Stimulated activated naive CD8-positive, alpha-beta T cell treated with anti-CD3 and anti-CD28 coated beads, Interleukin-15, amount 100 ng/mL, for 72 hours (primary cell): ENCODE data around the gene TMEM170B.

ENCODE experiments used
- ATAC-seq: fragments of 150-1000 bp; cut with Tn5 transposase; 2 replicates; pipeline ENCODE4 v1.10.0; 2021; ENCODE audit warnings: mild to moderate bottlenecking, moderate library complexity
- DNase-seq, 2 donors: peaks; one replicate each; pipeline ENCODE4 v3.0.0; 2021 to 2022
- H3K27ac Mint-ChIP-seq, 2 donors: one replicate each; pipeline ENCODE4 v1.8.0; 2022; ENCODE audit warnings: mild to moderate bottlenecking in 2 of 2, mixed read lengths in 2 of 2, moderate library complexity in 2 of 2
- H3K27me3 Mint-ChIP-seq: one replicate; pipeline ENCODE4 v1.8.0; 2022; ENCODE audit warnings: mixed read lengths
- H3K4me1 Mint-ChIP-seq: one replicate; pipeline ENCODE4 v1.8.0; 2022; ENCODE audit warnings: mild to moderate bottlenecking, mixed read lengths
- H3K4me3 Mint-ChIP-seq, 2 donors: one replicate each; pipeline ENCODE4 v1.8.0; 2022; ENCODE audit warnings: mild to moderate bottlenecking in 2 of 2, mixed read lengths in 2 of 2, moderate library complexity in 1 of 2
- H3K9me3 Mint-ChIP-seq, 2 donors: one replicate each; pipeline ENCODE4 v1.8.0; 2022; ENCODE audit warnings: mixed read lengths in 2 of 2

Gene TMEM170B

DNA sequence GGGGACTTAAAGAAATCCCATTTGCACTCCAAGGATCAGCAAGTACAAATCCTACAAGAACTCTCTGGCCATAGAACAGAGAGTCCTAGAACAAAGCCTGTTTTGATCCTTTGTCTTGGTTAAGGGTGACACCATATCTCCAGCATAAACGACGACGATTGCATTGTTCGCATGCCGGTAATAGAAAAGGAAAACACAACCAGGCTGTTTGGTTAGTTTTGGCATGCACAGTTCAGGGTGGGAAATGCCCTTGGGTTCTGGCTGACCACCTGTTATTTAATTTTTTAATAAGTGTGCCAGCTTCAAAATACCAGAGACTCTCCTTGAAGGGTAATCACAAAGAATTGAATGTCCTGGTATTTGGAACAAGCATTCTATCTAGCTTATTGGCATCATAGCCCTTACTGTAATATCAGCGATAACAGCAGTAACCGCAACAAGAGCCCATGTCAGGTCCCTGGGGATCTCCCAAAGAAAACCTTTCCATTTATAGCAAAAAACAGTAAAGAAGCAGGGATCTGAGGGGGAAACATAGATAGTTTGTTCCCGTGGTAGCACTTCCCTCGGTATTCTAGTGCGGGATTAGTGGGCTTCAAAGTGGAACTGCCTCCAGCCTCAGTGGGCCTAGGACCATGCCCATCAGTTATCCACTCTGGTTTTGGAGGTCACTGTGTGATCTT, 77.1 kb downstream of the TMEM170B start:
- ATAC-seq, result no peak
- no peak for DNase-seq

DNA sequence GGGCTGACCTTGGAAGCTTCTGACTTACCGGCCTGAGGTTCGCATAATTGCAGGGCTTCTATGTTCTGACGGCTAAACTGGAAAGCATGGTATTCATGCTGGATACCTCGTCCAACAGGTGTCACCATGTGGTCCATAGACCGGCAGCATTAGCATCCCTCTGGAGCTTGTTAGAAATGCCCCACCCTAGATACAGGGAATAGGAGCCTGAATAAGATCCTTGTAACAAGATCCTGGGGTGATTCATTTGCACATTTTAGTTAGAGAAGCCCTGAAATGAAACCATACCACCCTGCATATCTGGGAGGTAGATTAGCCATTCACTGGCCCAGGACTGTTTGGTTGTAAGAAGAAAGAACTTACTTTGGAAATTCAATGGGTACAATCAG, 77.7 kb downstream of the TMEM170B start:
- Mint-ChIP-seq H3K27ac (no peak overlapping the region), H3K9me3 (no peaks in the 10 kb centered on the region), H3K4me1 (no peaks in the 10 kb centered on the region), H3K4me3 (no peak overlapping the region), H3K27me3 (no peaks in the 10 kb centered on the region)
- ATAC-seq (no peak), DNase-seq (no peak)

More for the DNA sequence above, 77.1 kb downstream of the TMEM170B start:
- Mint-ChIP-seq H3K27me3 (no peaks in the 10 kb centered on the region), H3K4me3 (no peak overlapping the region), H3K27ac (no peak overlapping the region), H3K4me1 (no peaks in the 10 kb centered on the region), H3K9me3 (no peaks in the 10 kb centered on the region)

DNA sequence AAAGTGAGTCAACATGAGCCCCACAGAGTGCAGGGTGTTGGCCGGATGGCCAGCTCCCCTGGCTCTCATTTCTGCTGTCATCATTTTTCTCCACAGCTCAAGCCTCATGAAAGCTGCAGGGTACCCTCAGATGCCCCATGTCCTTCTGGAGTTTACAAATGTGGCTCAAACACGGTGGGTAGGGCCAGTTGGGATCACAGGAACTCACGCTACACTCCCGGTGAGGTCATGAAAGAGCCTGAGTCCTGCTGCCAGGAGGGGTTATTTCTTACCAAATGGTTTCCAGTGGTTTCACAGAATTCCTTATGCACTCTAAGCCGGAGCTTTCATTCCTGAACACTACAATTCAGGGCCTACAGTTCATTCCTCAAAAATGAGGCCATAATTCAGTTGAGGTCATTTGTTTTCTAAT, 78.7 kb downstream of the TMEM170B start:
- Mint-ChIP-seq H3K27me3 (no peaks in the 10 kb centered on the region), H3K9me3 (no peaks in the 10 kb centered on the region), H3K27ac (no peak overlapping the region), H3K4me1 (no peaks in the 10 kb centered on the region), H3K4me3 (no peak overlapping the region)
- DNase-seq (no peak), ATAC-seq (no peak)

DNA sequence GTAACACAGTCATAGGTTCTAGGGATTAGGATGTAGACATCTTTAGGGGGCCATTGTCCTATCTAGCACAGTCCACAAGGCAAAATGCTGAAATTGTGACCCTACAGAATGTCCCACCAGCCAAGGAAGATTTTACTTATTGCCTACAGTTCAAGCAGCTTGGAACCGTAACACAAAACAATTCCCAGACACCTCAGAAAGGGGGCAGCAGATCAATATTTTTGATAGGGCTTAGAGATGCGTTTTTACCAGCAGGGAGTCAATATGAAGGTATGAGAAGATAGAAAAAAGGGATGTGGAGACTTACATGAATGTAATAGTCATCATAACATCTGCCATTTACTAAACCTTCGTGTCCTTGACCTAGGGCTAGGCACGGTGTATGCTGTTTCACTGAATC, 81.0 kb downstream of the TMEM170B start:
- ATAC-seq, result no peak
- Mint-ChIP-seq H3K27ac (no peak overlapping the region), H3K4me1 (no peaks in the 10 kb centered on the region), H3K9me3 (no peaks in the 10 kb centered on the region), H3K4me3 (no peak overlapping the region), H3K27me3 (no peaks in the 10 kb centered on the region)
- DNase-seq, result no peak

DNA sequence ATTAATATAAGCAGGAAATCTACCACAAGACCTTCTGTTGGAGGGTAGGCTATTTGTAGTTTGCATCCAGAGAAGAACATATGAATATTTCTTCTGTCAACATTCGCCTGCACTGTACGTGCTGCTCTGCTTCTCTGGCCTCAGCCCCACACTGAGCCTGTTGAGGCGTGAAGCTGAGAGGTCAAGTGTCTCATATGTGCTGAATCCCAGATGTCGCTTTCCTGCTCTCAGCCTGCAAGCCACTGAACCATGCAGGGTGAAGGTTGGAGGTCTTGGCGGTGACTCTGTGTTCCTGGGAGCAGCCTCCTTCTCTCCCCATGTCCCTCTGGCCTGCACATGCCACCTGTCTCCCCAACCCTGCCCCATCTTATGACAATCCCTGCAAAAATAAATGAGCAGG, 83.6 kb downstream of the TMEM170B start:
- no peak overlapping the region for H3K4me3 Mint-ChIP-seq
- no peaks in the 10 kb centered on the region for H3K4me1 Mint-ChIP-seq
- no peaks in the 10 kb centered on the region for H3K27me3 Mint-ChIP-seq
- no peaks in the 10 kb centered on the region for H3K9me3 Mint-ChIP-seq
- DNase-seq (no peak), ATAC-seq (no peak)
- H3K27ac Mint-ChIP-seq, result peak overlapping the region in 1 of 2 donors; percentile 77

DNA sequence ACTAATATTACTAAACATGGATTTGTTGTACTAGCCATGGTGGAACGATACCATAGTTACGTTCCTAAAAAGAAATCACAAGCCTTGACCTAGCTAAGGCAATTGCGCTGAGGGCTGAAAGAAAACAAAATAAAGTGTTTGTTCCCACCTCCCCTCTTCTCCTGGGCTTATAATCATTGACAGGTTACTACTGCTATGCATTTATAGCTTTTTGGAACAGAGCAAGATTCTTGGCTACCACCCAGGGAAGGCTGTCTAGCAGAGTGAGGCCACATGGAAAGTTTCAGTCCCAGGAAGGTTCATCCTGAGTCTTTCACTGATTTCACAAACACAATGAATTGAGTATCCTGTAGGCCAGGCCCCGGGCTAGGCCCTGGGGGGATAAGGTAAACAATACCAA, 84.6 kb downstream of the TMEM170B start:
- Mint-ChIP-seq H3K27me3 (no peaks in the 10 kb centered on the region), H3K4me3 (no peak overlapping the region), H3K4me1 (no peaks in the 10 kb centered on the region), H3K27ac (no peak overlapping the region), H3K9me3 (no peaks in the 10 kb centered on the region)
- ATAC-seq, result no peak
- no peak for DNase-seq

DNA sequence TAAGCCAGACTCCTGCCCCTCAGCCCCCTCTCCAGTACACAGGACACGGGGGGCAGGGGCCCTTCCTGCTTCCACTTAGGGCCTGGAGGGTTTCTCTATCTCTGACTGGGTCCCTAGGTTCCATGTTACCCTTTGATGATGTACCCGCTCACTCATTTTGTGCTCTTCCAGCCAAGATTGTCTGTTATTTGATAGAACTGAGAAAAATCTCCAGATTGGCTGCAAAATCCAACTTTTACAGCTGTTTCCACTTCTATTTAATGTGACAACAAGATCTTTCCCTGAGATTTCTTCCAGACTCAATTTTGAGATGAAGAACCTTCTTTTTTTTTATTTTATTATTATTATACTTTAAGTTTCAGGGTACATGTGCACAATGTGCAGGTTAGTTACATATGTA, 85.7 kb downstream of the TMEM170B start:
- no peak for DNase-seq
- Mint-ChIP-seq H3K4me1 (no peaks in the 10 kb centered on the region), H3K4me3 (no peak overlapping the region), H3K9me3 (no peaks in the 10 kb centered on the region), H3K27me3 (peaks cover 5% of the 10 kb centered on the region), H3K27ac (no peak overlapping the region)
- ATAC-seq, result no peak

DNA sequence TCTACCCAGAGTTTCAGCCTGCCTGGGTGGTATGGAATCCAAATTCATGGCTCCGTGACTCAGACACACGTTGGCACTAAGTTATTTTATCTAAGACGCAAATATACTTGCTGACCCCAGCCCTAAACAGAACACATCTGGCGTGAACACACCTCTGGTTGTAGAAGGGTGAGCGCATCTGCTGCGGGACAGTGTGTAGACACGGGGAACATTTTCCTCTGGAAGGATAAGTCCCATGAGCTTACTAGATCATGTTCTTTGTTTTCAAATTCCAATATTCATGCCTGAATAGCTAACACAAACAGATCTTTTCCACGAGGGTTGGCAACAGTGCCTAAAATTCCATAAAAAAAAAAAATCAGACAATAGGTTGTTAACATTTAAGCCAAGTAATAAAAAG, 87.8 kb downstream of the TMEM170B start:
- no peak overlapping the region for H3K27ac Mint-ChIP-seq
- no peaks in the 10 kb centered on the region for H3K4me1 Mint-ChIP-seq
- H3K27me3 Mint-ChIP-seq, result peaks cover 11% of the 10 kb centered on the region
- ATAC-seq, result no peak
- H3K4me3 Mint-ChIP-seq, result no peak overlapping the region
- no peaks in the 10 kb centered on the region for H3K9me3 Mint-ChIP-seq
- no peak for DNase-seq

DNA sequence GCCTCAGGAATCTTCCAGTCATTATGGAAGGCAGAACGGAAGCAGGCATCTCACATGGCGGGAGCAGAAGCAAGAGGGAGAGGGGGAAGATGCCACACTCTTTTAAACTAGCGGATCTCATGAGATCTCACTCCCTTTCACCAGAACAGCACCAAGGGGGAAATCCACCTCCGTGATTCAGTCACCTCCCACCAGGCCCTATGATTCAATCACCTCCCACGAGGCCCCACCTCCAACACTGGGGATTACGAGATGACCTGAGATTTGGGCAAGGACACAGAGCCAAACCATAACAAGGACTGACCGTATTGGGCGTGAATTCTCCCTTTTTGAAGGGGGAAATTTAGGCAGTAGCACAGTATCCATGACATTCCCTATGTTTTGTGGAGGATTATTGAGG, 88.8 kb downstream of the TMEM170B start:
- no peak for ATAC-seq
- H3K9me3 Mint-ChIP-seq, result no peaks in the 10 kb centered on the region
- DNase-seq, result no peak
- H3K27me3 Mint-ChIP-seq, result peaks cover 15% of the 10 kb centered on the region
- no peaks in the 10 kb centered on the region for H3K4me1 Mint-ChIP-seq
- no peak overlapping the region for H3K4me3 Mint-ChIP-seq
- no peak overlapping the region for H3K27ac Mint-ChIP-seq

DNA sequence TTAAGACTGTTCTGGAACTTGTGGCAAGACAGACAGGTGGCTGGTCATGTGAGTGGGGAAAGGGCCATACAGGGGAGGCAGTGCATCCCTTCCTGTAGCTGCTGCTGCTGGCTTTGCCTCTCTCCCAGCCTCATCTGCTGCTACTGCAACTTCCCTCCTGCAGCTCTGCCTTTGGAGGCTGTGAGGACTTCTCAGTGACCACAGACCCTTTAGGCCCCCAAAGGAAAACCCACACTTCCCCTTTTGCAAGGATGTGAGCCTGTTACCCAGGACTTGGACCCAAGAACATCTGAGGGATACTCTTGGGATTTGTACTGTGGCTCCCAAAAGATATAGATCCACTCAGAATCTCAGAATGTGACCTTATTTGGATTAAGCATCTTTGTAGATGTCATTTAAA, 91.0 kb downstream of the TMEM170B start:
- H3K4me1 Mint-ChIP-seq, result no peaks in the 10 kb centered on the region
- ATAC-seq (no peak), DNase-seq (no peak)
- no peak overlapping the region for H3K27ac Mint-ChIP-seq
- H3K27me3 Mint-ChIP-seq, result peaks cover 15% of the 10 kb centered on the region
- H3K4me3 Mint-ChIP-seq, result no peak overlapping the region
- H3K9me3 Mint-ChIP-seq, result no peaks in the 10 kb centered on the region

DNA sequence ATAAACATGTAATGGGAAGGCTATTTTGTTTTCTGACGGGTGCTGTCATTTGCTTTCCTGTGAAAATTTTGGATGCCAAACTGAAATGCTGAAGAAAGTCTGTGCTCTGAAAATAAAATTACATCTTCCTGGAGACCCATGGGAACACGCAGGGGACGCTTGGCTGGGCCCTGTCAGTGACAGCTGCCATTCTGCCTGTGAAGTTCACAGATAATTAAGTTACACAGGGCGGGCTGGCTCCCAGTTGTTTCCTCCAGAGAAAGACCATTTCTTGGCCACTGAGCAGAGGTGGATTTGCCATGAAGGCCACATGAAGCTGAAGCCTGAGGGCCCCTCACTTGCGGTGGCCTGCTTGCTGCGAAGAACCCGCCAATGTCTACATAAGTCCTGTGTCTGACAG, 93.5 kb downstream of the TMEM170B start:
- Mint-ChIP-seq H3K9me3 (no peaks in the 10 kb centered on the region), H3K4me3 (no peak overlapping the region), H3K27ac (no peak overlapping the region), H3K27me3 (peaks cover 15% of the 10 kb centered on the region), H3K4me1 (no peaks in the 10 kb centered on the region)
- DNase-seq (no peak), ATAC-seq (no peak)

DNA sequence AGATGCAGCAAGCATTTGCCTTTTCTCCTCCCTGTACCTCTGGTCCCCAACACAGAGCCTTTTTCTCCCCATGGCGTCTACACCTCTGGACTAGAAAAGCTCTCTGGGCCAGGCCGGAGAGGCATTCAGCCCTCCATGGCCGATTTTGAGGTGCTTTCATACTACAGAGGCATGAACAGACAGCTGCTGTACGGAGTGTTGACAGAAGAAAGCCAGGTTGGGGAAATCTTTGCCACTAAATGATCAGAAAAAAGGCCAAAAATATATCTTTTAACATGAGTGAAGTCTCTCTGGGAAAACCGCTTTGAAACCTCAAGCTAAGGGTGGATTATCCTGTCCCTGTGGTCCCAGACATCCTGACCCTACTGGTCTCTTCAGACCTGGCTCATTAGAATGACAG, 94.0 kb downstream of the TMEM170B start:
- Mint-ChIP-seq H3K9me3 (no peaks in the 10 kb centered on the region), H3K4me1 (no peaks in the 10 kb centered on the region), H3K4me3 (no peak overlapping the region), H3K27ac (no peak overlapping the region), H3K27me3 (peaks cover 15% of the 10 kb centered on the region)
- no peak for DNase-seq
- no peak for ATAC-seq

DNA sequence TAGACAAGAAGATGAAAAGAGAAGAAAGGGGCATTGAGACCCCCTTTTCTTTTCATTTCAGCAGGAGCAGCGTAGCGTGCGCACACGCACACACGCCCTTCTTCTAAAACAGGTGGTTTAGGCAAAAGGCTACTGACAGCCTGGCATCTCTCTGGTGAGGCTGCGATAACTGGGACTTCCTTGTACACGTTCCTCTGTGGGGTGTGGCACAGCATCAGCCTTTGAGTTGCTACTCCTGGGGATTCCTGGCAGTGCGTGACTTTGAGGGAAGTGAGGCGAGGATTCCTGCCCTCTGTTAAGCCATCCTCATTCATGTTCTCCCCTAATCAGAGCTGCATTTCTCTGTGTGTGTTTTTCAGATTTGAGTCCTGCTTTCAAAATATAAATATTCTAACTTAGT, 94.7 kb downstream of the TMEM170B start:
- ATAC-seq (no peak), DNase-seq (no peak)
- no peaks in the 10 kb centered on the region for H3K9me3 Mint-ChIP-seq
- H3K27me3 Mint-ChIP-seq, result peaks cover 15% of the 10 kb centered on the region
- H3K27ac Mint-ChIP-seq, result no peak overlapping the region
- H3K4me3 Mint-ChIP-seq, result no peak overlapping the region
- no peaks in the 10 kb centered on the region for H3K4me1 Mint-ChIP-seq

DNA sequence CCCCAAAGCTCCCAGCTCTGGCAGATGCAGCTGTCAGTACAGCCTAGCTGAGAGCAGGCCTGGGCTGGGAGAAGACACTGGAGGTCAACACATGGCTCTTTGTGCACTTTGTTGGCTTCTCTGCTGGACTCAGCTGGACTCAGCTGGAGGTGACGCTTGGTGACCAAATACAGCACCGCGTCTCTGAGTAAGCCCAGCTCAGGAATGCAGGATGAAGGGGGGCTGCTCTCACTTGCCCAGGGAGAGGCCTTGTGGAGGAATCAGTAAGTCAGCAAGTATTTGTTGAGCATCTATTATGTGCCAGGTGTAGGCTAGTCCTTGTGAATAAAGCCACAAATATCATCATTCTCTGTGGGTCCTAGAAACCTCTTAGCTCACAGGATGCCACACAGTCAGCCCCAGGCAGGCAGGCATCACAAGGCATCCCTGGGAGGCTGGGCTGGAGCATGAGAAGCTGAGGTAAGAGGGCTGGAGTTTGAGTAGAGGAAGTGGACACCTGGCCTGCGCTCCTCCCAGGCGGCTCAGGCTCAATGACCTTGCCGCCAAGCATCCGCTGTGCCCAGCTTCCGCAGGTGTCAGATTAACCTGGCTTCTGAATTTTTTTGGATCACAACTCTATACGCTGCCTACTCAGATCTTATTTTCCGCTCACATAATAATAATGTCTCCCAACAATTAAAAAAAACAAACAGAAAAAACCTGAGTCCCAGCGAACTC, 95.4 kb downstream of the TMEM170B start:
- ATAC-seq (no peak), DNase-seq (no peak)
- H3K4me3 Mint-ChIP-seq, result no peak overlapping the region
- no peak overlapping the region for H3K27ac Mint-ChIP-seq
- H3K27me3 Mint-ChIP-seq, result peaks cover 13% of the 10 kb centered on the region
- H3K9me3 Mint-ChIP-seq, result no peaks in the 10 kb centered on the region
- no peaks in the 10 kb centered on the region for H3K4me1 Mint-ChIP-seq
